Measurements from ENCODE around the gene GSPT1.
A peak's percentile ranks its signal among the peaks of the same experiment; 100 is the strongest.
"Not testable (repeated sequence)": the region's sequence is repeated elsewhere in the genome, so short reads cannot be mapped to it uniquely, and the experiment has no call there.

GSPT1 gene

DNA sequence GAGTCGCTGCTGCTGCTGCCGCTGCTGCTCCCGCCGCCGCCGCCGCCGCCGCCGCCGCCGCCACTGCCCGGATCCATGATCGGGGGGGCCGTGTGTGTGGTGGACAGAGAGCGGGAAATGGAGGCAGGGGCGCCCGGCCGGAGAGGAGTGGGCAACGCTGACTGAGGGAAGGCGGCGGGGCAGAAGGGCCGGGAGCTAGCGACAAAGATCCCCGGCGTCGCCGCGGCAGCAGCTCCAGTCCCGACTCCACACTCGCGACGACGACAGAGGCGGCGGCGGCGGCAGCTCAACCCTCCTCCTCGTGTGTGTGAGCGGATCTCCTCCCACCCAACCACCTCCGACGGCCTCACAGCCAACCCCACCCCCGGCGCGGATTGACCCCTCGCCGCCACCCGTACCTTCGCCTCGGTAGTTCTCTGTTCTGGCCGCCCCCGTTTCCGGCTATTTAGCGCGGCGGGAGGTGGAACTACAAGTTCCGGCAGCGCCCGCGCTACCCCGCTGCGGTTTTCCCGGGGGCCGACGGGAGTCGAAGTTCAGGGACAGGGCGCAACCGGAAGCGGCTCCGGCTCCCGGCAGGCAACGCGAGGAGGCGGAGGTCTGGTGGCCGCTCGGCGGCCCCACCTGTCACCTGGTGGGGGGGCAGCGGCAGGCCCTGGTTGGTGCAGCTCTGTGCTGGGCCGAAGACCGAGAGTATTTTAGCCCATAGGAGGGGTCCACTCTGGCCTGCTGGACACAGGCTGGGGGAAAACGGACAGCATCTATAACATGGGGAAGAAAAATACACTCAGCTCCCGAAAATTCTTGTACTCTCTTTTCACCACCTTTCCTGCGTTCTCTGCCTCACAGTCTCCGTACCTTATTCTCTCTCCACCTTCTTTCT, at the start of gene GSPT1:
GSPT1 (minus strand) TSS at position 313 of the 880 bp plus-strand sequence; CDS start at position 77, 236 bp downstream.
- TF ChIP-seq, protein P1, sequence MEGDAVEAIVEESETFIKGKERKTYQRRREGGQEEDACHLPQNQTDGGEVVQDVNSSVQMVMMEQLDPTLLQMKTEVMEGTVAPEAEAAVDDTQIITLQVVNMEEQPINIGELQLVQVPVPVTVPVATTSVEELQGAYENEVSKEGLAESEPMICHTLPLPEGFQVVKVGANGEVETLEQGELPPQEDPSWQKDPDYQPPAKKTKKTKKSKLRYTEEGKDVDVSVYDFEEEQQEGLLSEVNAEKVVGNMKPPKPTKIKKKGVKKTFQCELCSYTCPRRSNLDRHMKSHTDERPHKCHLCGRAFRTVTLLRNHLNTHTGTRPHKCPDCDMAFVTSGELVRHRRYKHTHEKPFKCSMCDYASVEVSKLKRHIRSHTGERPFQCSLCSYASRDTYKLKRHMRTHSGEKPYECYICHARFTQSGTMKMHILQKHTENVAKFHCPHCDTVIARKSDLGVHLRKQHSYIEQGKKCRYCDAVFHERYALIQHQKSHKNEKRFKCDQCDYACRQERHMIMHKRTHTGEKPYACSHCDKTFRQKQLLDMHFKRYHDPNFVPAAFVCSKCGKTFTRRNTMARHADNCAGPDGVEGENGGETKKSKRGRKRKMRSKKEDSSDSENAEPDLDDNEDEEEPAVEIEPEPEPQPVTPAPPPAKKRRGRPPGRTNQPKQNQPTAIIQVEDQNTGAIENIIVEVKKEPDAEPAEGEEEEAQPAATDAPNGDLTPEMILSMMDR (IDR thresholded peaks at IDR 0.05; ENCODE audit: extremely low read depth, insufficient read depth, missing control alignments): peak; percentile 26
- DNase-seq (ENCODE audit: low spot score): peak; percentile 96
- in situ Hi-C loops (cut with MboI; ENCODE audit: low pct_unique_long_range_greater_than_20kb, low sequenced_read_pairs, unreplicated experiment): no loop called here

DNA sequence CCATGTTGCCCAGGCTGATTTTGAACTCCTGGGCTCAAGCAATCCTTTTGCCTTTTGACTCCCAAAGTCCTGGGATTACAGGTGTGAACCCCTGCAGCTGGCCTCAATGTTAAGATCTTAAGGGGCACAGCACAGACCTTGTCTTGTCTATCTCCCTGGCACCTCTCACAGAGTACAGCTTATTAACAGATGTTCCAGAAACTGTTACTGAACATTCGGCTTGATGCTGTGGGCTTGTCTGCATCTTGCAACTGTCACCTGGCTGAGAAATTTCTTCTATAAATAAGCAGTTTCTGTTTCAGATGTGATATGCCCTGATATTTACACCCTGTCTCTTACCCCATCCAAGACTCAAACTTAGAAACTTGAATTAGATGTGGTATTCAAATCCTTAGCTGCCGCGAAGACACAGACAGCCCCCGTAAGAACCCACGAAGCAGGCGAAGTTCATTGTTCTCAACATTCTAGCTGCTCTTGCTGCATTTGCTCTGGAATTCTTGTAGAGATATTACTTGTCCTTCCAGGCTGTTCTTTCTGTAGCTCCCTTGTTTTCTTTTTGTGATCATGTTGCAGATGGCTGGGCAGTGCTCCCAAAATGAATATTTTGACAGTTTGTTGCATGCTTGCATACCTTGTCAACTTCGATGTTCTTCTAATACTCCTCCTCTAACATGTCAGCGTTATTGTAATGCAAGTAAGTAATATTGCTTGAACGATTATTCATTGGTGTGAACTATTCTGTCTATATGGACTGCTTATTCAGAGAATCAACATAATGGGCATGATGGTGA, 49.2 kb upstream of the GSPT1 start, which contains the start of gene TNFRSF17:
TNFRSF17 (plus strand) TSS at position 450 of the 791 bp plus-strand sequence; CDS start at position 565, 115 bp downstream.
- TF ChIP-seq, protein P1 (IDR thresholded peaks at IDR 0.05; ENCODE audit: extremely low read depth, insufficient read depth, missing control alignments): no peak
- DNase-seq (ENCODE audit: low spot score): peak; percentile 68

DNA sequence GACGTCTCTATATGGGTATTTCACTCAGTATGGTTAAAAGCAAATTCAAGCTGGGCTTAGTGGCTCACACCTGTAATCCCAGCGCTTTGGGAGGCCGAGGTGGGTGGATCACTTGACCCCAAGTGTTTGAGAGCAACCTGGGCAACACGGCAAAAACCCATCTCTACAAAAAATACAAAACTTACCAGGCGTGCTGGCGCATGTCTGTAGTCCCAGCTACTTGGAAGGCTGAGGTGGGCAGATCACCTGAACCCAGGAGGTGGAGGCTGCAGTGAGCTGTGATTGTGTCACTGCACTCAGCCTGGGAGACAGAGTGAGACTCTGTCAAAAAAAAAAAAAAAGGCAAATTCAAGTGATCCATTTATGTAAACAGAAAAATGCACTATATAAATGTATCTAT, 48.0 kb upstream of the GSPT1 start:
- TF ChIP-seq, protein P1 (IDR thresholded peaks at IDR 0.05; ENCODE audit: extremely low read depth, insufficient read depth, missing control alignments): no peak
- in situ Hi-C loops (cut with MboI; ENCODE audit: low pct_unique_long_range_greater_than_20kb, low sequenced_read_pairs, unreplicated experiment): no loop called here
- DNase-seq (ENCODE audit: low spot score): no peak

More for the DNA sequence above, 49.2 kb upstream of the GSPT1 start, which contains the start of gene TNFRSF17:
- in situ Hi-C loops (cut with MboI; ENCODE audit: low pct_unique_long_range_greater_than_20kb, low sequenced_read_pairs, unreplicated experiment): no loop called here

DNA sequence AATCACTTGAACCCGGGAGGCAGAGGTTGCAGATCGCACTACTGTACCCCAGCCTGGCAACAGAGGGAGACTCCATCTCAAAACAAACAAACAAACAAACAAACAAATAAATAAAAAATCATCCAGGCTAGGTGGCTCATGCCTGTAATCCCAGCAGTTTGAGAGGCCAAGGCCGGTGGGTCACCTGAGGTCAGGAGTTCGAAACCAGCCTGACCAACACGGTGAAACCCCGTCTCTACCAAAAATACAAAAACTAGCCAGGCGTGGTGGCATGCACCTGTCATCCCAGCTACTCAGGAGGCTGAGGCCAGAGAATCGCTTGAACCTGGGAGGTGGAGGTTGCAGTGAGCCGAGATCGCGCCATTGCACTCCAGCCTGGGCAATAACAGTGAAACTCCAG, 47.2 kb upstream of the GSPT1 start:
- DNase-seq (ENCODE audit: low spot score); in situ Hi-C loops (cut with MboI; ENCODE audit: low pct_unique_long_range_greater_than_20kb, low sequenced_read_pairs, unreplicated experiment): not testable (repeated sequence)

DNA sequence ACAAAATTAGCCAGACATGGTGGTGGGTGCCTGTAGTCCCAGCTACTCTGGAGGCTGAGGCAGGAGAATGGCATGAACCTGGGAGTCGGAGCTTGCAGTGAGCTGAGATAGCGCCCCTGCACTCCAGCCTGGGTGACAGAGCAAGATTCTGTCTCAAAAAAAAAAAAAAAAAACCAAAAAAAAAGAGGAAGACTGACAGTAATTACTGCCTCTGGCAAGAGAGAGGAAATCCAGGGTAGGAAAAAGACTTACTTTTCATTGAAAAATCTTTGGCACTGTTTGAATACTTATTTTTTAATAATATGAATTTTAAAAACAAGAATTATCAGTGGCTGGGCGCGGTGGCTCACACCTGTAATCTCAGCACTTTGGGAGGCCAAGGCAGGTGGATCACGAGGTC, 46.7 kb upstream of the GSPT1 start:
- DNase-seq (ENCODE audit: low spot score); in situ Hi-C loops (cut with MboI; ENCODE audit: low pct_unique_long_range_greater_than_20kb, low sequenced_read_pairs, unreplicated experiment): not testable (repeated sequence)

DNA sequence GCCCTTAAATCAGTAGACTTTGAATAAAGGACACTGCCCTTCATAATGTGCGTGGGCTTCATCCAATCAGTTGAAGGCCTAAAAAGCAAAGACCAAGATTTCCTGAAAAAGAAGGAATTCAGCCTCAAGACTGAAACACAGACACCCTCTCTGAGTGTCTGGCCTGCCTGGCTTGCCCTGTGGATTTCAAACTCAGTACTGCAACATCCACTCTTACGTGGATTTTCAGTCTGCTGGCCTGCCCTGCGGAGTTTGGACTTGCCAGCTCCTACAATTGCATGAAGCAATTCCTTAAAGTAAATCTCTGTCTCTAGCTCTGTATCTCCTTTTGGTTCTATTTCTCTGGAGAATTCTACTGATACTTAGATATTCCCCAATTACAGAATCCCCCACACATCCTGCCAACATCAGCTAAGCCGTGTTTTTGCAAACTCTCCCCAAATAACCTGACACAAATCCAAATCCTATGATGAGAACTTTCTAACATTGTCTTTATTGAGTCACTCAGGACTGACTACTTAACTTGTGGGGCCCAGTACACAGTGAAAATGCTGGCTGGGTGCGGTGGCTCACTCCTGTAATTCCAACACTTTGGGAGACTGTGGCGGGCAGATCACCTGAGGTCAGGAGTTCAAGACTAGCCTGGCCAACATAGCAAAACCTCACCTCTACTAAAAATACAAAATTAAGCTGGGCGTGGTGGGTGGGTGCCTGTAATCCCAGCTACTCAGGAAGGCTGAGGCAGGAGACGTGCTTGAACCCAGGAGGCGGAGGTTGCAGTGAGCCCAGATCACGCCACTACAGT, 42.0 kb upstream of the GSPT1 start:
- no peak for DNase-seq (ENCODE audit: low spot score)
- TF ChIP-seq, protein P1 (IDR thresholded peaks at IDR 0.05; ENCODE audit: extremely low read depth, insufficient read depth, missing control alignments): no peak
- in situ Hi-C loops (cut with MboI; ENCODE audit: low pct_unique_long_range_greater_than_20kb, low sequenced_read_pairs, unreplicated experiment): loop anchor here (10.0 kb wide), 1 partner anchor 107 kb away; no protein-coding TSS in a partner anchor

DNA sequence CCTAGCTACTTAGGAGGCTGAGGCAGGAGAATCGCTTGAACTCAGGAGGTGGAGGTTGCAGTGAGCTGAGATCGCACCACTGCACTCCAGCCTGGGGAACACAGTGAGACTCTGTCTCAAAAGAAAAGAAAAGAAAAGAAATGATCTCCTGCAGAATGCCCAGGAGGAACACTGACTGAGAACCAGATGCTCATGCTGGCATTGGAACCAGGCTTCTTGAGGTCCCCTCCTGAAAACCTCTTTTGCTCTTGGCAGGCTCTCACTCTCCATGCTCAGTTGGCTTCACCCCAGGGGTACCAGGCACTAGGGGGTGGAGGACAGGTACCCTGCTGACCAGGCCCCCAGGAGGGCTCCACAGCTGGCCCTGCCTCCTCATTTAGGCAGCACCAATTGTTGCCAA, 40.8 kb upstream of the GSPT1 start:
- DNase-seq (ENCODE audit: low spot score): no peak
- in situ Hi-C loops (cut with MboI; ENCODE audit: low pct_unique_long_range_greater_than_20kb, low sequenced_read_pairs, unreplicated experiment): loop anchor here (10.0 kb wide), 1 partner anchor 108 kb away; no protein-coding TSS in a partner anchor

More for the DNA sequence above, 40.8 kb upstream of the GSPT1 start:
- TF ChIP-seq, protein P1 (IDR thresholded peaks at IDR 0.05; ENCODE audit: extremely low read depth, insufficient read depth, missing control alignments): no peak
